Measurements from ENCODE around the gene SHCBP1. TPM values are rescaled to one million over a fixed set of nuclear protein-coding genes. Genes with fewer than 3 reads are reported as not detected.
A peak's percentile ranks its signal among the peaks of the same experiment; 100 is the strongest.

SHCBP1 gene
- total RNA-seq, 1 donor from 2014 or later: 0.99 TPM

DNA sequence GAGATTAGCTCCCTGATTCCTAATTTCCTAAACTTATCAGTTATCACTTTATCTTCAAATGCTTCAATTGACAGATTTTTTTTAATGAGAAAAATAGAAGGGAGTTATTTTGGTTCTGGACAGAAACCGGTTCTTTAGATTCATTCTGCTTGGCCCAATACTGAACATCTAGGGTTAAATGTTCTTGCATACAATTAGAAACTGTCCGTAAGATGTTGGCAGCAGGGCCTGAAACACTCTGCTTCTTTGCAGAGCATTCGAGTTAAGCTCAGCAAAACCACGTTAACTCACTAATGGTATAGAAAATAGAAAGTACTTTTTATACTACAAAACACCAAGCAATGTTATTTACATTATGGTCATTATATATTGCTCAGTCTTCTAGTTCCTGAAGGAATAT is 7.2 kb downstream of the SHCBP1 start:
- DNase-seq (ENCODE audit: low spot score): no peak

GRCh38 chr16:46613352-46613751 is 7.8 kb downstream of the SHCBP1 start:
- no peak for DNase-seq (ENCODE audit: low spot score)

- DNase-seq (ENCODE audit: low spot score): no peak
These were observed 9.1 kb downstream of the SHCBP1 start for GRCh38 chr16:46612121-46612520.

- DNase-seq (ENCODE audit: low spot score): no peak
These were observed 13.7 kb downstream of the SHCBP1 start for GRCh38 chr16:46607529-46607928.

GRCh38 chr16:46606231-46606630 is 14.9 kb downstream of the SHCBP1 start:
- DNase-seq (ENCODE audit: low spot score): no peak

DNA sequence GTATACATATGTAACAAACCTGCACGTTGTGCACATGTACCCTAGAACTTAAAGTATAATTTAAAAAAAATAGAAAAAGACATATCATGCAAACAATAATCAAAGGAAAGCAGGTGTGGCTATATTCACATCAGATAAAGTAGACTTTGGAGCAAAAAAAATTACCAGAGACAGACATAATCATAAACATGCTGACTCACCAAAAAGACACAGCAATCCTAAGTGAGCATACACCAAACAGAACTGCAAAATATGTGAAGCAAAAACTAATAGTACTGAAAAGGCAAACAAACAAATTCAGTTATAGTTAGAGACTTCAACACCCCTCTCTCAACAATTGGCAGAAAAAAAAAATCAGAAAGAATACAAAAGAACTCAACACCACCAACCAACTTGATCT is 29.9 kb downstream of the SHCBP1 start:
- DNase-seq (ENCODE audit: low spot score): no peak

DNA sequence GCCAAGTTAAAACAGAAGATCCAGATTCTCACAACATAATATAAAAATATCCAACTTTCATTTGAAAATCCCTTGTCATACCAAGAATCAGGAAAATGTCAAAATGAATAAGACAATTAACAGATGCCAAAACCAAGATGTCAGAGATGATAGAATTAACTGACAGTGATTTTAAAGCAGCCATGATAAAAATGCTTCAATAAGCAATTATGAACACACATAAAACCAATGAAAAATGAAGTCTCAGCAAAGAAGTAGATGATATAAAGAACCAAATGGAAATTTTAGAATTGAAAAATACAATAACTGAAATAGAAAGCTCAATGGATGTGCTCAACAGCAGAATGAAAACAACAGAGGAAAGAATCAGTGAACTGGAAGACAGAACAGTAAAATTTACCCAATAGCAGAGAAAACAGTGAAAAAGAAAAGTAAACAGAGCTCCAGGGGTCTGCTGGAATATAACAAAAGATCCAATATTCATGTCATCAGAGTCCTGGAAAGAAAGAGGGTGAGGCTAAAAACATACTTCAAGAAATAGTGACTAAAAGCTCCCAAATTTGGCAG is 35.1 kb downstream of the SHCBP1 start:
- DNase-seq (ENCODE audit: low spot score): no peak

GRCh38 chr16:46583036-46583435 is 38.1 kb downstream of the SHCBP1 start:
- DNase-seq (ENCODE audit: low spot score): no peak

- no peak for DNase-seq (ENCODE audit: low spot score)
These were observed 38.9 kb downstream of the SHCBP1 start for GRCh38 chr16:46582313-46582712.

DNA sequence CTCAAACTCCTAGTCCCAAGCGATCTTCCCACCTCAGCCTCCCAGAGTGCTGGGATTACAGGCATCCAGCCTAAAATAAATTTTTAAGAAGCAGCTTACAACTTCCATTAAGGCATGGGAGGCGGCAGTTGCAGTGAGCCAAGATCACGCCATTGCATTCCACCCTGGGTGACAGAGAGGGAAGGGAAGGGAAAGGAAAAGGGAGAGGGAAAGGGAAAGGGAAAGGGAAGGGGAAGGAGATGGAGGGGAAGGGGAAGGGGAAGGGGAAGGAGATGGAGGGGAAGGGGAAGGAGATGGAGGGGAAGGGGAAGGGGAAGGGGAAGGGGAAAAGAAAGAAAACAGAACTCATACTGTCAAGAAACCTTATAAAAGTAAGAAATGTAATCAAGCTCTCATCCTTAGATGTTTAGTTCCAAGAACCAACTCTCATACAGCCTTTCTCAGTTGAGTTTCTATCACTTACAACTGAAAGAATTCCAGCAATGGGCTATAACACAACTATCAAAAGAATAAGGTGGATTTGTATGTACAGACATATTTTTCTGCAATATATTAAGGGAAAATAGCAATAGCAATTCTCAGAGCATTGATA is 43.1 kb downstream of the SHCBP1 start:
- DNase-seq (ENCODE audit: low spot score): no peak

DNA sequence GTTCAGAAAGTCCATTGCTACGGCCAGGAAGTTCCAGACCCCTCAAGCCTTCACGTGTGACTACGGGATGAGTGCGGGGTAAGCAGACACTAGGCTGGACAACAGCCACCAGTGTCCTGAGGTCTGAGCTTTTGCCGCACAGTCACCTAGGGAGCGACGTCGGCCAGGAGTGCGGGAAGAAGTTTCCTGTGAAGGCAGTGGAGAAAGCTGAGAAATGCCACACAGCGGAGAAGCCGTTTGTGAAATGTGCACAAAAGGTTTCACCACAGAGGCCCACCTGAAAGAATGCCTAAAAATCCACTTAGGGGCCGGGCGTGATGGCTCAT is 47.4 kb downstream of the SHCBP1 start:
- no peak for DNase-seq (ENCODE audit: low spot score)

GRCh38 chr16:46573008-46573833 is 48.0 kb downstream of the SHCBP1 start:
- no peak for DNase-seq (ENCODE audit: low spot score)

- no peak for DNase-seq (ENCODE audit: low spot score)
These were observed 51.9 kb downstream of the SHCBP1 start for GRCh38 chr16:46569231-46569735.

GRCh38 chr16:46568472-46569230 is 52.5 kb downstream of the SHCBP1 start:
- no peak for DNase-seq (ENCODE audit: low spot score)

DNA sequence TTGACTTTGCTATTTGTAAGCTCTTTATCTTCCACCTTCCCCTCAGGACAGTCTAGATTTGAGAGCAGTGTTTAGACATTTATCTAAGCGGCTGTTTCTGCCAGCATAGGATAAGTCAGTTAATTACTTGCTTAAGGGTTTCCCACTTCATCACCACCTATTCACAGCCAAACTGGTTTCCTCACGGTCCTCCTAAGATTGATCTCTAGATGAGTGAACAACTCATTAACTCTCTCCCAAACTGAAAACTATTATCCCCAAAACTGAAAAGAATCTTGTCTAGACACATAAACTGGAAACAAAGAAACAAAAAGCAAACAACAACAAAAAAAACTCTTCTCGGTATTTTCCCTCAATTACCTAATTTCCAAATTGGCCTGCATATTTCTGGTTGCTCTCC is 58.2 kb downstream of the SHCBP1 start:
- no peak for DNase-seq (ENCODE audit: low spot score)

DNA sequence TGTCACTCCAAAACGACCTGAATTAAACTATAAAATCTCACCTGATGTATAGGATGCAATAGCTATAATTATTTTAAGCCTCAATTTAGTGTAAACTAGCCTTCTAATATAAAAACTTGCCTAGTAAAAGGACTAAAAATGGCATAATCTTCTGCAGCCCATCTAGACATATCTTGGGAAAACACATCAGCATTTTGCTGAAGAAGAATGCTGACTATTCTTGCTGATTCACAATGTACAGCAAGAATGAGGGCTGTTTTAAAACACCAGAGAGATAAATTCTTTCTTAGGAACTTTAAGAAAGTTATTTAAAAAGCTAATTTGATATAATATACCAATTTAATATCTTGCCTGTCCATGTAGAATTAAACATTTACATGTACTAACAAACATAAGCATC is 63.2 kb downstream of the SHCBP1 start:
- no peak for DNase-seq (ENCODE audit: low spot score)

- DNase-seq (ENCODE audit: low spot score): no peak
These were observed 65.2 kb downstream of the SHCBP1 start for GRCh38 chr16:46555951-46556350.

DNA sequence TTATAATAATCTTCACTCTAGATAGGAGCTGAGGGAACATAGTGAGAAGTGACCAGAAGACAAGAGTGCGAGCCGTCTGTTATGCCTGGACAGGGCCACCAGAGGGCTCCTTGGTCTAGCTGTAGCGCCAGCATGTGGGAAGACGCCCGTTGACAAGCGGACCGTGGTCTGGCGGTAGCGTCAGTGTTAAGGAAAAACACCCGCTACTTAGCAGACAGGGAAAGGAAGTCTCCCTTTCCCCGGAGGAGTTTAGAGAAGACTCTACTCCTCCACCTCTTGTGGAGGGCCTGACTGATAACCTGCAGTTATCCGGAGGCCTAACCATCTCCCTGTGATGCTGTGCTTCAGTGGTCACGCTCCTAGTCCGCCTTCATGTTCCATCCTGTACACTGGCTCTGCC is 66.7 kb downstream of the SHCBP1 start:
- peak; percentile 69 for DNase-seq (ENCODE audit: low spot score)

- no peak for DNase-seq (ENCODE audit: low spot score)
These were observed 71.7 kb downstream of the SHCBP1 start for GRCh38 chr16:46549477-46549876.

Data from ureter (tissue), 1 donor.